DOHH2 (cell line): ENCODE results near the gene PTPDC1.

Source experiments
- H3F3A ChIP-seq: fragments of 200-600 bp; sonication (generic), shearing (Covaris generic); 2 replicates; pipeline ENCODE4 v1.6.0; 2016; ENCODE audit warnings: antibody characterized with exemption, mild to moderate bottlenecking; ENCODE audit not compliant: control insufficient read depth, insufficient read depth
- H3K27ac ChIP-seq: fragments of 200-600 bp; sonication (generic); 2 replicates; pipeline ENCODE4 v1.5.1; 2014; ENCODE audit warnings: low read depth, mild to moderate bottlenecking, low read length, moderate library complexity
- H3K27me3 ChIP-seq: fragments of 200-600 bp; sonication (generic); 2 replicates; pipeline ENCODE4 v1.6.1; 2014; ENCODE audit warnings: mild to moderate bottlenecking, low read length, mixed read lengths; ENCODE audit not compliant: control insufficient read depth
- H3K36me3 ChIP-seq: fragments of 200-600 bp; sonication (generic); 2 replicates; pipeline ENCODE4 v1.6.1; 2014; ENCODE audit warnings: mild to moderate bottlenecking, low read length, moderate library complexity, mixed read lengths; ENCODE audit not compliant: control insufficient read depth
- H3K4me1 ChIP-seq: fragments of 200-600 bp; sonication (generic); 2 replicates; pipeline ENCODE4 v1.6.1; 2014; ENCODE audit warnings: mild to moderate bottlenecking, low read length, mixed read lengths; ENCODE audit not compliant: control insufficient read depth
- H3K4me2 ChIP-seq: fragments of 200-600 bp; sonication (generic); 2 replicates; pipeline ENCODE4 v1.6.0; 2014; ENCODE audit warnings: mild to moderate bottlenecking, low read length, moderate library complexity
- H3K4me3 ChIP-seq: fragments of 200-600 bp; sonication (generic); 2 replicates; pipeline ENCODE4 v1.5.1; 2014; ENCODE audit warnings: mild to moderate bottlenecking, low read length, mixed read lengths
- H3K79me2 ChIP-seq: fragments of 200-600 bp; sonication (generic); 2 replicates; pipeline ENCODE4 v1.6.1; 2014; ENCODE audit warnings: mild to moderate bottlenecking, low read length, mixed read lengths; ENCODE audit not compliant: control insufficient read depth
- H3K9me2 ChIP-seq: fragments of 200-600 bp; sonication (generic); replicated peaks from 2 replicates; pipeline ENCODE4 v1.6.1; 2014; ENCODE audit warnings: mild to moderate bottlenecking, low read length, mixed read lengths; ENCODE audit not compliant: control insufficient read depth
- H3K9me3 ChIP-seq: fragments of 200-600 bp; sonication (generic); 2 replicates; pipeline ENCODE4 v1.6.1; 2014; ENCODE audit warnings: antibody characterized with exemption, low read length, mixed read lengths; ENCODE audit not compliant: control insufficient read depth, insufficient read depth
- H4K20me1 ChIP-seq: fragments of 200-600 bp; sonication (generic); 2 replicates; pipeline ENCODE4 v1.6.0; 2014; ENCODE audit warnings: low read depth, mild to moderate bottlenecking, antibody characterized with exemption, low read length, moderate library complexity; ENCODE audit not compliant: control insufficient read depth, insufficient read depth
- CTCF ChIP-seq: fragments of 200-600 bp; sonication (generic); IDR thresholded peaks from one replicate; pipeline ENCODE4 v1.5.1; 2014; ENCODE audit warnings: antibody characterized with exemption, mild to moderate bottlenecking, low read depth, low read length; ENCODE audit not compliant: poor library complexity, severe bottlenecking
- EZH2phosphoT487 ChIP-seq: fragments of 200-600 bp; sonication (generic); IDR thresholded peaks from 2 replicates; pipeline ENCODE4 v1.6.1; 2017; ENCODE audit warnings: borderline replicate concordance, mild to moderate bottlenecking, antibody characterized with exemption, low read length, moderate library complexity, mixed read lengths

Gene PTPDC1, protein sequence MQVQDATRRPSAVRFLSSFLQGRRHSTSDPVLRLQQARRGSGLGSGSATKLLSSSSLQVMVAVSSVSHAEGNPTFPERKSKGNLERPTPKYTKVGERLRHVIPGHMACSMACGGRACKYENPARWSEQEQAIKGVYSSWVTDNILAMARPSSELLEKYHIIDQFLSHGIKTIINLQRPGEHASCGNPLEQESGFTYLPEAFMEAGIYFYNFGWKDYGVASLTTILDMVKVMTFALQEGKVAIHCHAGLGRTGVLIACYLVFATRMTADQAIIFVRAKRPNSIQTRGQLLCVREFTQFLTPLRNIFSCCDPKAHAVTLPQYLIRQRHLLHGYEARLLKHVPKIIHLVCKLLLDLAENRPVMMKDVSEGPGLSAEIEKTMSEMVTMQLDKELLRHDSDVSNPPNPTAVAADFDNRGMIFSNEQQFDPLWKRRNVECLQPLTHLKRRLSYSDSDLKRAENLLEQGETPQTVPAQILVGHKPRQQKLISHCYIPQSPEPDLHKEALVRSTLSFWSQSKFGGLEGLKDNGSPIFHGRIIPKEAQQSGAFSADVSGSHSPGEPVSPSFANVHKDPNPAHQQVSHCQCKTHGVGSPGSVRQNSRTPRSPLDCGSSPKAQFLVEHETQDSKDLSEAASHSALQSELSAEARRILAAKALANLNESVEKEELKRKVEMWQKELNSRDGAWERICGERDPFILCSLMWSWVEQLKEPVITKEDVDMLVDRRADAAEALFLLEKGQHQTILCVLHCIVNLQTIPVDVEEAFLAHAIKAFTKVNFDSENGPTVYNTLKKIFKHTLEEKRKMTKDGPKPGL

DNA sequence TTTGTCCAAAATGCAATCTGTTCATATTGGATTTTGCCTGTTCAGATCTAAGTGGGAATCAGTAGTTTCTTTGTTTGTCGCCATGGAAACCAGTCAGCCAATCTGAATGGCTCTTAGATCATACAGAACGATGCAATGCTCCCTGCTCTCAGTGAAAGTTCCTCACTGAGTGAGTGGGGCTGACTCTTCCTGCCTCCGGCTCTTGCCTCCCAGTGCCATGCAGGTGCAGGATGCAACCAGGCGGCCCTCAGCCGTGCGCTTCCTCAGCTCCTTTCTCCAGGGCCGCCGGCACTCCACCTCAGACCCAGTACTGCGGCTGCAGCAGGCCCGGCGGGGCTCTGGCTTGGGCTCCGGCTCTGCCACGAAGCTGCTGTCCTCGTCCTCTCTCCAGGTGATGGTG is at the start of gene PTPDC1:
Gene PTPDC1 (plus strand): TSS at position 151 of the 400 bp plus-strand sequence. CDS start 67 bp downstream, at position 218.
- H3K27ac ChIP-seq = no peak within 1 kb of the TSS
- no peaks in the 10 kb centered on the region for H3K9me2 ChIP-seq
- no peaks in the 10 kb centered on the region; the same call in 1 of the 2 replicates for H3K27me3 ChIP-seq
- no peaks in the 10 kb centered on the region for H3K9me3 ChIP-seq
- no peaks in the 10 kb centered on the region for H3K79me2 ChIP-seq
- no peaks in the 10 kb centered on the region for H3K4me1 ChIP-seq
- H3F3A ChIP-seq = no peaks in the 10 kb centered on the region
- H3K4me2 ChIP-seq = no peak within 1 kb of the TSS
- H3K4me3 ChIP-seq = no peak within 1 kb of the TSS
- H4K20me1 ChIP-seq = no peaks in the 10 kb centered on the region
- TF ChIP-seq EZH2phosphoT487 = no peak
- TF ChIP-seq CTCF = no peak
- no peaks in the 10 kb centered on the region for H3K36me3 ChIP-seq

DNA sequence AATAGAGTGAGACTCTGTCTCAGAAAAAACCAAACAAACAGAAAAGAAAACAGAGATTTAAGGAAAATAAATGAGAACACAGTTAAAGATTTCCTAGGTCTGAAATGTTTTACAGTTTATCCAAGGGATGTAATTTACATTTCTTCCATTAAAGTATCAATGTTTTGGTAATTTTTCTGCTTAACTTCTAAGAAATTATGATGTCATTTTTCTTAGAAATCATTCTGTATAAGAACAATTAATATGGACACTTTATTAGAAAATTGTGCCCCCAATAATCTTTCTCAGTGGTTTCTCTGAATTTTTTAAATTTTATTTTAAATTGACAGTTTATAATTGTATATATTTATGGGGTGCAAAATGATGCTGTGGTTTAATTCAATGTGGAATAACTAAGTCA is 49.8 kb upstream of the PTPDC1 start:
- H4K20me1 ChIP-seq = no peaks in the 10 kb centered on the region
- H3K27ac ChIP-seq = no peak overlapping the region
- no peaks in the 10 kb centered on the region for H3K36me3 ChIP-seq
- H3K9me3 ChIP-seq = no peaks in the 10 kb centered on the region
- H3F3A ChIP-seq = no peaks in the 10 kb centered on the region
- H3K79me2 ChIP-seq = no peaks in the 10 kb centered on the region
- H3K4me3 ChIP-seq = no peak overlapping the region
- peaks cover 21% of the 10 kb centered on the region for H3K27me3 ChIP-seq
- TF ChIP-seq EZH2phosphoT487 = no peak
- no peak for TF ChIP-seq CTCF
- H3K9me2 ChIP-seq = no peaks in the 10 kb centered on the region
- H3K4me1 ChIP-seq = peaks cover 11% of the 10 kb centered on the region
- no peak overlapping the region for H3K4me2 ChIP-seq

- H3K27me3 ChIP-seq = peaks cover 3% of the 10 kb centered on the region; the same call in 1 of the 2 replicates
- H3K27ac ChIP-seq = no peak overlapping the region
- no peaks in the 10 kb centered on the region for H3K36me3 ChIP-seq
- no peaks in the 10 kb centered on the region for H3K79me2 ChIP-seq
- no peak overlapping the region for H3K4me3 ChIP-seq
- no peaks in the 10 kb centered on the region for H3K4me1 ChIP-seq
- no peak overlapping the region for H3K4me2 ChIP-seq
- no peaks in the 10 kb centered on the region for H3F3A ChIP-seq
- H3K9me2 ChIP-seq = no peaks in the 10 kb centered on the region
- no peaks in the 10 kb centered on the region for H3K9me3 ChIP-seq
- H4K20me1 ChIP-seq = no peaks in the 10 kb centered on the region
- no peak for TF ChIP-seq CTCF
- no peak for TF ChIP-seq EZH2phosphoT487
Measured at GRCh38 chr9:94039786-94040185, 44.5 kb upstream of the PTPDC1 start.
